Mucosa of descending colon (tissue), 3 donors: ENCODE results near the gene DOK5. TPM values are rescaled to one million over a fixed set of nuclear protein-coding genes. Genes with fewer than 3 reads are reported as not detected.

Source experiments
- ATAC-seq: fragments of 200-7000 bp; cut with Tn5 transposase; one replicate; pipeline ENCODE4 v1.9.1; 2020; ENCODE audit warnings: mild to moderate bottlenecking, moderate library complexity
- DNase-seq, 3 donors: peaks; one replicate each; pipeline ENCODE4 v3.0.0-alpha.2; 2020
- H3K36me3 ChIP-seq: fragments of 200-600 bp; one replicate; pipeline ENCODE4 v1.8.0; 2021; ENCODE audit warnings: low read depth, mild to moderate bottlenecking
- H3K4me1 ChIP-seq: fragments of 200-600 bp; one replicate; pipeline ENCODE4 v1.8.0; 2021; ENCODE audit warnings: low read depth, mild to moderate bottlenecking
- H3K4me3 ChIP-seq: fragments of 200-600 bp; one replicate; pipeline ENCODE4 v1.8.0; 2021; ENCODE audit warnings: mild to moderate bottlenecking
- H3K9me3 ChIP-seq: fragments of 200-600 bp; one replicate; pipeline ENCODE4 v1.8.0; 2021; ENCODE audit warnings: mild to moderate bottlenecking
- intact Hi-C, 2 donors: fragments of 100-400 bp; cut with DNase I in 1 of 2; cut with micrococcal nuclease in 1 of 2; formaldehyde crosslinking; loops; one replicate each; pipeline versions ENCODE4 v1.11.0 to v1.11.1; 2022; cut with DNase I, micrococcal nuclease
- total RNA-seq, 3 donors: library from RNA; stranded (reverse); fragmentation: NEBNext Ultra II Directional in 2 of 3; extraction: Animal tissue kit (Norgen Biotek cat#: 25700) in 2 of 3; gene quantifications; one replicate each; pipeline versions ENCODE4 v1.2.1 to v1.2.4, GENCODE V29; 2021 to 2023
- TF ChIP-seq, protein P1 (sequence below): fragments of 200-600 bp; IDR thresholded peaks from one replicate; pipeline ENCODE4 v1.8.0; 2022; ENCODE audit warnings: antibody characterized with exemption, mild to moderate bottlenecking
- donor health status: DM: no; HTN: no; CAD: no; lungs with moderate emphysema.
- donor health status: DM: no; HTN: no; CAD: no.
- donor health status: DM: no; HTN: yes; CAD: no.

Gene DOK5
- total RNA-seq, 3 donors from 2014 or later, result 0.29 to 2.3 (median 0.67) TPM

DNA sequence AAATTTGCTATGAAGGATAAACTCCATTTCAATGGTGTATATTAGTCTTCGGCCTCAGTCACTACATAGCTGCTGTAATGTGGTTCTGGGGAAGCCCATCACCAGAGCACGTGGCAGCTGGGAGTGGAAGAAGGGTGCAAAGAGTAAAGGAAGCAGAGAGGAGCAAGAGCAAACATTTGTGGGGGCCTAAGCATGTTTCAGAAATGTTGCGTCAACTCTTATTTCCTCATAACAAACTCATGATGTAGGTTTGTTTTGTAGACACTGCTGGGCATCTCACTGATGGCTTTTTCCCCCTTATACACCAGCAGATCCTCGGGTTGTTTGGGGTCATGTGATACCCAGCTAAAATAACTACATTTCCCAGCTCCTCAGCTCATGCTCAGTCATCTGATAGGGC is 37.3 kb downstream of the DOK5 start:
- TF ChIP-seq, protein P1, sequence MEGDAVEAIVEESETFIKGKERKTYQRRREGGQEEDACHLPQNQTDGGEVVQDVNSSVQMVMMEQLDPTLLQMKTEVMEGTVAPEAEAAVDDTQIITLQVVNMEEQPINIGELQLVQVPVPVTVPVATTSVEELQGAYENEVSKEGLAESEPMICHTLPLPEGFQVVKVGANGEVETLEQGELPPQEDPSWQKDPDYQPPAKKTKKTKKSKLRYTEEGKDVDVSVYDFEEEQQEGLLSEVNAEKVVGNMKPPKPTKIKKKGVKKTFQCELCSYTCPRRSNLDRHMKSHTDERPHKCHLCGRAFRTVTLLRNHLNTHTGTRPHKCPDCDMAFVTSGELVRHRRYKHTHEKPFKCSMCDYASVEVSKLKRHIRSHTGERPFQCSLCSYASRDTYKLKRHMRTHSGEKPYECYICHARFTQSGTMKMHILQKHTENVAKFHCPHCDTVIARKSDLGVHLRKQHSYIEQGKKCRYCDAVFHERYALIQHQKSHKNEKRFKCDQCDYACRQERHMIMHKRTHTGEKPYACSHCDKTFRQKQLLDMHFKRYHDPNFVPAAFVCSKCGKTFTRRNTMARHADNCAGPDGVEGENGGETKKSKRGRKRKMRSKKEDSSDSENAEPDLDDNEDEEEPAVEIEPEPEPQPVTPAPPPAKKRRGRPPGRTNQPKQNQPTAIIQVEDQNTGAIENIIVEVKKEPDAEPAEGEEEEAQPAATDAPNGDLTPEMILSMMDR, result no peak
- Histone ChIP-seq H3K36me3 (no peaks in the 10 kb centered on the region), H3K9me3 (no peaks in the 10 kb centered on the region), H3K4me1 (no peaks in the 10 kb centered on the region), H3K4me3 (no peak overlapping the region)
- no peak for DNase-seq
- no peak for ATAC-seq
- intact Hi-C loops, result no loop called here

DNA sequence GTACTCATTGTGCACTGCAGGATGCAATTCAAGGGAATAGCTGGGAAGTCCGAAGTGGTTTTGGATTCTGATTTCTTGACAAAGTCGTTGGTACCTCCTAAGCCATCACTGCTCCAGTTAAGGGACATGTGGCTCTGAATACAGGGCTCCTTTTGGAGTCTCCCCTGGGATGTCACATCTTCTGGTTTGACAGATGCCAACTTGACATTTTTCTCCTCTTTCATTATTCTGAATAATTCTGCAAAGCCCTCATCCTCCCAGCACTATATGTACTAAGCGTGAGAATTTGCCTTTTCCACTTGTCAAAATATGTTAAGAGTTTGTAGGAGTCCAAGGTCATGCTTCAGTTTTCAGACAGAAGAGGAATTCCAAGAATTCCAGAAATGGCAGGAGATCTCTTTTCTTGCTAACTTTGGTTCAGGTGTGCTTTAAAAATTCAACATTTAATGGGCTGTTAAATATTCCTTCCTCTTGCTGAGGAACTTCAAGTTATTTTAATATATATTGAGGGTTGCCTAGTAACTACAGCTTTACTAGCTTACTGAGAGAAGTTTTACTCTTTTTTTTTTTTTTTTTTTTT is 38.7 kb downstream of the DOK5 start:
- H3K36me3 ChIP-seq, result no peaks in the 10 kb centered on the region
- H3K4me3 ChIP-seq, result no peak overlapping the region
- ATAC-seq, result no peak
- intact Hi-C loops, result no loop called here
- DNase-seq, result no peak
- H3K4me1 ChIP-seq, result no peaks in the 10 kb centered on the region
- no peaks in the 10 kb centered on the region for H3K9me3 ChIP-seq
- TF ChIP-seq, protein P1, result no peak

DNA sequence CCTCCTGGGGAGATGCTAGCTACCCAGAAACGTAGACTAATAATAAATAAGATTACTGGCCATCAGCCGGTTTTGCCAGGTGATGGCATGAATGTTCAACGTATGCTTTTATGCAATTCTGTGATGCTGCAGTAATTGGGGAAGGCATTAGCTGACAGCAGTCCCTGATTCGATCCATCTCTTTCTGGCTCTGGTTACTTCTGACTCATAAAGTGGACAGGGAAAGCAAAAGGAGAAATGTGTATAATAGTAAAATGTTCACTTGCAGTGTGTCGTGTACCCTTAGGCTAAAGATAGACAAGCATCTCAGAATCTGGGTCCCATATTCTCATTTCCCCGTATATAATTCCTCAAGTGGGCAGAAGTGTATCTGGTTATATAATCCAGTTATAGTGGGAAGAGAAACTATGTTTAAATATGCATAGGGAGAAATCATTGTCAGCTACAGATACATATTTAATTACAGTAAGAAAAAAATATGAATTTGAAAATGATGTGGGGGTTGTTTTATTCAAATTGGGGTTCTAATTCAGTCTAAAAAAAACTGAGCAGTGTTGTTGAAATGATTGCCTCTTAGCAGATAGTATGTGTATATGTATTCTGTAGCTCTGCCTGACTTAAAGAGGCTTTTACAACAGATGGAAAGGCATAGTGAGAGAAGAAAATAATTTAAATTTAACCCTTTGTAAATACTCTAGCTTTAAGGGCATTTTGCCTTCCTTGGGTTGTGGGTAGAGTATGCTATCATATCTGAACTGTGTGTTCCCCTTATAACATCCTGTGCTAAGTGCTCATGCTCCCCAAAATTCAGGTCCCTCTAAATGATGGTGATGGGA is 40.6 kb downstream of the DOK5 start:
- ATAC-seq, result no peak
- no peaks in the 10 kb centered on the region for H3K9me3 ChIP-seq
- TF ChIP-seq, protein P1, result no peak
- H3K36me3 ChIP-seq, result no peaks in the 10 kb centered on the region
- no peak overlapping the region for H3K4me3 ChIP-seq
- intact Hi-C loops, result no loop called here
- H3K4me1 ChIP-seq, result no peaks in the 10 kb centered on the region
- DNase-seq, result no peak

DNA sequence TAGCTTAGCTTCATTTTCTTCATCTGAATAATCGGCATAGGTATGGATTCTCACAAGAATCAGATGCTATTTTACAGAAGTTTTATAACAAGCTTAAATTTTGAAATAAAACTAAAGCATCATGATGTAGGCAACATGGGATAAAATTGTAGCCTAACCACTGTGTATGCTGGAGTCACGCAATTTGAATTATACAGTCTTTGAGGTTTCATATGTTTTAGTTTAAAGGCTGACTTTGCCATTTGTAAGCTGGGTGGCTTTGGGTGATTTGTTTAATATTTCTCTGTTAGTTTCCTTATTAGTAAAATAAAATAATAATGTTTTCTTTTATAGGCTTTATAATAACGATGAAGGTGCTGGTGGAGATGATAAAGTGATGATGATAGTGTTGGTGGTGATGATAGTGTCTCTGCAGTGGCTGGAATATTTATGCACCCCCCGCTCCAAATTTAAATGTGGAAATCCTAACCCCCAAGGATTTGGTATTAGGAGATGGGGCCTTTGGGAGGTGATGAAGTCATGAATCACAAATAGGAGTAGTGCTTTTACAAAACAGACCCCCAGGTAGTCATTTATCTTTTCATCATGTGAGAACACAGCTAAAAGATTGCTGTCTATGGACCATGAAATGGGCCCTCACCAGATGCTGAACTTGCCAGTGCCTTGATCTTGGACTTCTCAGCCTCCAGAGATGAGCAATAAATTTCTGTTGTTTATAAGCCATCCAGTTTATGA is 42.0 kb downstream of the DOK5 start:
- no peak for ATAC-seq
- Histone ChIP-seq H3K36me3 (no peaks in the 10 kb centered on the region), H3K4me3 (no peak overlapping the region), H3K4me1 (no peaks in the 10 kb centered on the region), H3K9me3 (no peaks in the 10 kb centered on the region)
- intact Hi-C loops, result no loop called here
- no peak for DNase-seq
- TF ChIP-seq, protein P1, result no peak

DNA sequence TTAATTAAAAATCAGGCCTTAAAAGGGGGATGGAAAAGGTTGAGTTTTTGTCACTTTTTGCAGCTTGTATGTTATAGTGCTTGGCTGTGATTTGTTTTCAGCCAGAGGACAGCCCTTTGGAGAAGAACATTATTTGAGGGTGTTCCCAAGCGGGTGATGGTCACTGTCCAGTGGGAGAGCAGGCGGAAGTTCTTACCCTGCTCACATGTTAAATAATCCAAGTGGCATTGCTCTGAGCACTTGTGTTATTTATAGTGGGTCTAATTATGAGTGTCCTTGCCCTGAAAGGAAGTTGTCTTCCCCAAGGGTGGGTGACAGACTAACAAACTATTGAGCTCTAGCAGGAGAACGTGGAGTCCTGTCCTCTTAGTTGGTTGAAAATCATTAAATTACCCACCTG is 49.5 kb downstream of the DOK5 start:
- Histone ChIP-seq H3K4me3 (no peak overlapping the region), H3K4me1 (no peaks in the 10 kb centered on the region), H3K9me3 (no peaks in the 10 kb centered on the region), H3K36me3 (no peaks in the 10 kb centered on the region)
- no peak for DNase-seq
- no peak for ATAC-seq
- TF ChIP-seq, protein P1, result no peak
- intact Hi-C loops, result no loop called here
